CD4-positive, alpha-beta memory T cell (primary cell): ENCODE results near the gene CLPTM1L. TPM values are rescaled to one million over a fixed set of nuclear protein-coding genes. Genes with fewer than 3 reads are reported as not detected.
"Not testable (repeated sequence)": the region's sequence is repeated elsewhere in the genome, so short reads cannot be mapped to it uniquely, and the experiment has no call there.

Experiments used
- CTCF ChIA-PET: fragments of 350-600 bp; sonication (Branson Sonifier 250); formaldehyde crosslinking; loops from one replicate; lab custom pipeline; 2021; ENCODE audit warnings: inconsistent platforms; ENCODE audit not compliant: partially characterized antibody; lab: Charles Lee
- POLR2A ChIA-PET: fragments of 350-600 bp; sonication (Branson Sonifier 250); formaldehyde crosslinking; loops from one replicate; lab custom pipeline; 2021; ENCODE audit not compliant: partially characterized antibody; lab: Charles Lee
- DNase-seq, 5 donors: peaks; one replicate each; pipeline versions ENCODE4 v3.0.0 to v3.0.0-alpha.2; 2020 to 2022; ENCODE audit warnings: mixed read lengths in 1 of 5
- H3K27ac ChIP-seq: one replicate; pipeline ENCODE4 v1.7.0; 2013; ENCODE audit warnings: low read depth, low read length
- H3K27me3 ChIP-seq: 2 replicates; pipeline ENCODE4 v1.7.0; 2013; ENCODE audit warnings: mild to moderate bottlenecking, low read length, moderate library complexity; ENCODE audit not compliant: insufficient read depth
- H3K36me3 ChIP-seq: 2 replicates; pipeline ENCODE4 v1.7.0; 2013; ENCODE audit warnings: mild to moderate bottlenecking, low read length, moderate library complexity; ENCODE audit not compliant: insufficient read depth
- H3K4me1 ChIP-seq: 2 replicates; pipeline ENCODE4 v1.7.0; 2013; ENCODE audit warnings: mild to moderate bottlenecking, low read length, moderate library complexity; ENCODE audit not compliant: insufficient read depth
- H3K4me3 ChIP-seq, 2 donors: one replicate each; pipeline ENCODE4 v1.7.0; 2013; ENCODE audit warnings: low read length in 2 of 2, mild to moderate bottlenecking in 1 of 2
- H3K9me3 ChIP-seq, 2 donors: one replicate each; pipeline ENCODE4 v1.7.0; 2013; ENCODE audit warnings: low read length in 2 of 2, control low read depth in 1 of 2; ENCODE audit not compliant: control insufficient read depth in 1 of 2
- H3K27ac Mint-ChIP-seq, 7 donors: one replicate each; pipeline ENCODE4 v1.8.0; 2020 to 2021; ENCODE audit warnings: mixed read lengths in 7 of 7, mild to moderate bottlenecking in 6 of 7, inconsistent platforms in 3 of 7, moderate library complexity in 3 of 7
- H3K27me3 Mint-ChIP-seq, 2 donors: one replicate each; pipeline ENCODE4 v1.8.0; 2020 to 2021; ENCODE audit warnings: mixed read lengths in 2 of 2
- H3K36me3 Mint-ChIP-seq, 2 donors: one replicate each; pipeline ENCODE4 v1.8.0; 2020 to 2021; ENCODE audit warnings: mixed read lengths in 2 of 2, inconsistent platforms in 1 of 2, mild to moderate bottlenecking in 1 of 2
- H3K4me1 Mint-ChIP-seq, 4 donors: one replicate each; pipeline ENCODE4 v1.8.0; 2020 to 2021; ENCODE audit warnings: mixed read lengths in 4 of 4, mild to moderate bottlenecking in 1 of 4
- H3K4me3 Mint-ChIP-seq, 8 donors: one replicate each; pipeline ENCODE4 v1.8.0; 2020 to 2021; ENCODE audit warnings: mixed read lengths in 8 of 8, mild to moderate bottlenecking in 7 of 8, moderate library complexity in 6 of 8, inconsistent platforms in 3 of 8
- H3K9me3 Mint-ChIP-seq, 8 donors: one replicate each; pipeline ENCODE4 v1.8.0; 2020 to 2021; ENCODE audit warnings: mixed read lengths in 8 of 8, mild to moderate bottlenecking in 5 of 8, inconsistent platforms in 3 of 8, moderate library complexity in 1 of 8
- intact Hi-C: fragments of 100-400 bp; cut with micrococcal nuclease; formaldehyde crosslinking; loops from one replicate; pipeline ENCODE4 v1.15.1; 2023
- polyA plus RNA-seq, 2 donors: library from polyadenylated mRNA; unstranded; fragments of 300-500 nt; fragmentation: Illumina TruSeq; gene quantifications; one replicate each; pipeline ENCODE4 v1.2.3, GENCODE V29; 2021
- total RNA-seq, 2 experiments: library from RNA; stranded (reverse); gene quantifications; one replicate each; pipeline ENCODE4 v1.2.3, GENCODE V29; 2021

CLPTM1L gene
- total and polyA plus RNA-seq, 4 experiments from 2014 or later: 34.1 to 87.4 (median 72.6) TPM

DNA sequence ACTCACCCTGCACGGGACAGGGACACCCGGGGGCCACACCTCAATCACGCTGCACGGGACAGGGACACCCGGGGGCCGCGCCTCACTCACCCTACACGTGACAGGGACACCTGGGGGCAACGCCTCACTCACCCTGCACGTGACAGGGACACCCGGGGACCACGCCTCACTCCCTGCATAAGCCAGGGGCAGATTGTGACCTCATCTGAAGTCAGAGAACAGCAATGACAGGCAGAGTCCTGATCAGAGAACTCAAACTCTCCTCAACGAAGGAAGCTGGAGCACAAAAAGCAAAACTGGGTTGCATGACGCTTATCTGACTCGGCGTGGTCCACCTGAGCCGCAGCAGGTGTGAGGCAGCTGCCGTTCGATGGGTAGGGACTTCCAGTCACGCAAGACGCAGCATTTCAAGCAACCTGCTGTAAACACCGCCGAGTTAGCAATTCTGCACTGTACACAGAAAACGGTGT lies 53.3 kb downstream of the CLPTM1L start:
- no peaks in the 10 kb centered on the region for H3K9me3 ChIP-seq
- CTCF ChIA-PET: no interaction called here

DNA sequence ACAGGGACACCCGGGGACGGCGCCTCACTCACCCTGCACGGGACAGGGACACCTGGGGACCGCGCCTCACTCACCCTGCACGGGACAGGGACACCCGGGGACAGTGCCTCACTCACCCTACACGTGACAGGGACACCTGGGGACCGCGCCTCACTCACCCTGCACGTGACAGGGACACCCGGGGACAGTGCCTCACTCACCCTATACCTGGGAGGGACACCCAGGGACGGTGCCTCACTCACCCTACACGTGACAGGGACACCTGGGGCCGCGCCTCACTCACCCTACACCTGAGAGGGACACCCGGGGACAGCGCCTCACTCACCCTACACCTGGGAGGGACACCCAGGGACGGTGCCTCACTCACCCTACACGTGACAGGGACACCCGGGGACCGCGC lies 53.9 kb downstream of the CLPTM1L start:
- POLR2A ChIA-PET, H3K4me3 Mint-ChIP-seq, intact Hi-C loops, H3K4me3 ChIP-seq, H3K27me3 Mint-ChIP-seq, H3K27ac ChIP-seq, H3K36me3 Mint-ChIP-seq, H3K27ac Mint-ChIP-seq, CTCF ChIA-PET, H3K36me3 ChIP-seq, H3K9me3 Mint-ChIP-seq, H3K9me3 ChIP-seq, H3K4me1 Mint-ChIP-seq, H3K27me3 ChIP-seq: not testable (repeated sequence)
- DNase-seq: peak in 1 of 5 donors; percentile 5
- H3K4me1 ChIP-seq: peaks cover 11% of the 10 kb centered on the region

More for the DNA sequence above, 53.3 kb downstream of the CLPTM1L start:
- intact Hi-C loops: no loop called here
- Mint-ChIP-seq H3K9me3 (no peaks in the 10 kb centered on the region), H3K4me3 (no peak overlapping the region), H3K4me1 (peaks cover 0 to 6% (median 0%) of the 10 kb centered on the region in 4 donors), H3K27ac (no peak overlapping the region), H3K27me3 (peaks cover 1 to 2% of the 10 kb centered on the region in 2 donors), H3K36me3 (peaks cover 0 to 3% of the 10 kb centered on the region in 2 donors)
- Histone ChIP-seq H3K4me1 (peaks cover 11% of the 10 kb centered on the region), H3K27ac (no peak overlapping the region), H3K27me3 (no peaks in the 10 kb centered on the region), H3K36me3 (no peaks in the 10 kb centered on the region), H3K4me3 (no peak overlapping the region)
- POLR2A ChIA-PET: no interaction called here
- DNase-seq: no peak

DNA sequence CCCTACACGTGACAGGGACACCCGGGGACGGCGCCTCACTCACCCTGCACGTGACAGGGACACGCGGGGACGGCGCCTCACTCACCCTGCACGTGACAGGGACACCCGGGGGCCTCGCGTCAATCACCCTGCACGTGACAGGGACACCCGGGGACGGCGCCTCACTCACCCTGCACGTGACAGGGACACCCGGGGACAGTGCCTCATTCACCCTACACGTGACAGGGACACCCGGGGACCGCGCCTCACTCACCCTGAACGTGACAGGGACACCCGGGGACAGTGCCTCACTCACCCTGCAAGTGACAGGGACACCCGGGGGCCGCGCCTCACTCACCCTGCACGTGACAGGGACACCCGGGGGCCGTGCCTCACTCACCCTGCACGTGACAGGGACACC lies 55.3 kb downstream of the CLPTM1L start:
- H3K4me3 Mint-ChIP-seq, intact Hi-C loops, CTCF ChIA-PET, H3K36me3 ChIP-seq, POLR2A ChIA-PET, H3K27ac ChIP-seq, H3K9me3 ChIP-seq, H3K4me1 Mint-ChIP-seq, H3K27me3 Mint-ChIP-seq, H3K9me3 Mint-ChIP-seq, DNase-seq, H3K4me3 ChIP-seq, H3K27me3 ChIP-seq, H3K27ac Mint-ChIP-seq, H3K36me3 Mint-ChIP-seq: not testable (repeated sequence)
- peaks cover 10% of the 10 kb centered on the region for H3K4me1 ChIP-seq

DNA sequence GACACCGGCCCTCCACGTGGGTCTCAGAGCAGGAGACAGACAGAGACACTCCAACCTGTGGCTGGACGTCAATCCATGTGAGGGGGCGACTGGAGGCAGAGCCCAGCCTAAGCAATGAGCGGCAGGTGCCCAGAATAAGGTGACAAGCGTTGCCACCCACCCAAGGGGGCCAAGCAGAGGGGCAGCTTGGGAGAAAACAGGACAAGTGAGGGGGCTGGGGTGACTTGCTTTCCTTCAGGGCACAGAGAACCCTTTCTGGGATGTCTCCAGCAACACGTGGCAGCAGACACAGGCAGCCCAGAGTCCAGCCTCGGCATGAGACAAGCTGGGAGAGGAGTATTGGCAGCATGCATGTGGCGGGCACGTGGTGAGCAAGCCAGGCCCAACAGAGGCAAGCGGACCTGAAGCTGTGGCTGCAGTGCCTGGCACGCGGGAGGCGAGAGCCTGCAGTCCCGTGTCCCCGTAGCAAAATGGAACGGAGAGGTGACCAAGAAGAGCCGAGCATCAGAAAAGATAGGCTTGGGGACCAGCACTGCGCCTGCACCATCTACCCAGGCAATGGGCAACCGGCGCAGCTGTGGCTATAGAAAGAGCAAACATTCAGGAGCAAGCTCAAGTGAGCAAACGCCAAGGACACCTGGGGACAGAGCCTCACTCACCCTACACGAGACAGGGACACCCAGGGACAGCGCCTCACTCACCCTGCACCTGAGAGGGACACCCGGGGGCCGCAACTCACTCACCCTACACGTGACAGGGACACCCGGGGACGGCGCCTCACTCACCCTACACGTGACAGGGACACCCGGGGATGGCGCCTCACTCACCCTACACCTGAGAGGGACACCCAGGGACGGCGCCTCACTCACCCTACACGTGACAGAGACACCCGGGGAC lies 56.2 kb downstream of the CLPTM1L start:
- Histone ChIP-seq H3K27ac (no peak overlapping the region), H3K9me3 (no peaks in the 10 kb centered on the region), H3K4me3 (no peak overlapping the region), H3K36me3 (no peaks in the 10 kb centered on the region), H3K4me1 (peaks cover 2% of the 10 kb centered on the region), H3K27me3 (no peaks in the 10 kb centered on the region)
- H3K4me1 Mint-ChIP-seq: no peaks in the 10 kb centered on the region
- ChIA-PET POLR2A (no interaction called here), CTCF (no interaction called here)
- peaks cover 1 to 2% of the 10 kb centered on the region in 2 donors for H3K27me3 Mint-ChIP-seq
- peaks cover 0 to 3% of the 10 kb centered on the region in 2 donors for H3K36me3 Mint-ChIP-seq
- H3K4me3 Mint-ChIP-seq: no peak overlapping the region
- intact Hi-C loops: no loop called here
- no peak overlapping the region for H3K27ac Mint-ChIP-seq
- no peaks in the 10 kb centered on the region for H3K9me3 Mint-ChIP-seq
- no peak for DNase-seq

DNA sequence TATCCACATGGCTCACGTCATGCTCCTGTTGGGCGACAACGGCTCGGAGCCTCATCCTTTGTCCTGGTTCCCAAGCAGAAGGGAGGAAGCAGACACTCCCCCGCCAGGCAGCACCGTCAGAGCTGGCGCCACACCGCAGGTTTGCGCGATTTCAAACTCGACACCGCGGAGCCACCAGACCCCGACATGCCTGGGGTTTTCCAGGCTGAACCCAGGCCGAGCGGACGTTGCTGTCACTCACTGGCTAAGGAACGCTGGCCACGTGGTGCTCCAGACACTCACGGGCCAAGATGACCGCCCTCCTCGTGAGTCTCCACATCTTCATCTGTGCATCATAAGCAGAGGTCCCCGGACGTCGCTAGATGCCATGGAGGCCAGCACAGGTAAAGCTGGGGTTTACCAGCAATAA lies 59.0 kb downstream of the CLPTM1L start:
- Mint-ChIP-seq H3K4me1 (no peaks in the 10 kb centered on the region), H3K27ac (peak overlapping the region in 1 of 7 donors; percentile 53), H3K36me3 (peaks cover 0 to 3% of the 10 kb centered on the region in 2 donors), H3K4me3 (no peak overlapping the region), H3K9me3 (no peaks in the 10 kb centered on the region), H3K27me3 (peaks cover 1 to 2% of the 10 kb centered on the region in 2 donors)
- no peaks in the 10 kb centered on the region for H3K36me3 ChIP-seq
- H3K4me3 ChIP-seq: no peak overlapping the region
- no peaks in the 10 kb centered on the region for H3K27me3 ChIP-seq
- intact Hi-C loops: no loop called here
- CTCF ChIA-PET: interaction anchor here (0.7 kb wide), 1 partner anchor 504 kb away, joined by 3 read pairs; no protein-coding TSS in a partner anchor
- no peak for DNase-seq
- H3K9me3 ChIP-seq: no peaks in the 10 kb centered on the region
- POLR2A ChIA-PET: no interaction called here
- H3K27ac ChIP-seq: no peak overlapping the region
- H3K4me1 ChIP-seq: no peaks in the 10 kb centered on the region

DNA sequence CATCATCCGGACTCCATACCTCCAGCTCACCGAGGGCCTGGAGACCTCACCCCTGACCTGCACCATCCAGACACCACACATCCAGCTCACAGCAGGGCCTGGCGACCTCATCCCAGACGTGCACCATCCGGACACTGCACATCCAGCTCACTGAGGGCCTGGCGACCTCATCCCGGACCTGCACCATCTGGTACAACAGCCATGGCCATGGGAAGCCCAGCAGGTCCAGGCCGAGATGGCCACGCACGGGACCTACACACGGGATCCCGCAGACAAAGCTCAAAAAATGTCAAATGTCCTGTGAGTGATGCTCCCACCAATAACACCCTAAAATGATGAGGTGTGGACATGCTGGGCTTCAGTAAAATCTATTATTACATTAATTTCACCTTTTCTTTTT lies 59.8 kb downstream of the CLPTM1L start:
- Mint-ChIP-seq H3K27me3 (peaks cover 1 to 2% of the 10 kb centered on the region in 2 donors), H3K4me1 (no peaks in the 10 kb centered on the region), H3K4me3 (no peak overlapping the region), H3K27ac (no peak overlapping the region), H3K9me3 (no peaks in the 10 kb centered on the region), H3K36me3 (peaks cover 0 to 3% of the 10 kb centered on the region in 2 donors)
- Histone ChIP-seq H3K4me1 (no peaks in the 10 kb centered on the region), H3K27me3 (no peaks in the 10 kb centered on the region), H3K9me3 (no peaks in the 10 kb centered on the region), H3K36me3 (no peaks in the 10 kb centered on the region), H3K4me3 (no peak overlapping the region), H3K27ac (no peak overlapping the region)
- ChIA-PET POLR2A (no interaction called here), CTCF (interaction anchor here (0.7 kb wide), 1 partner anchor 505 kb away, joined by 3 read pairs; no protein-coding TSS in a partner anchor)
- intact Hi-C loops: no loop called here
- no peak for DNase-seq

DNA sequence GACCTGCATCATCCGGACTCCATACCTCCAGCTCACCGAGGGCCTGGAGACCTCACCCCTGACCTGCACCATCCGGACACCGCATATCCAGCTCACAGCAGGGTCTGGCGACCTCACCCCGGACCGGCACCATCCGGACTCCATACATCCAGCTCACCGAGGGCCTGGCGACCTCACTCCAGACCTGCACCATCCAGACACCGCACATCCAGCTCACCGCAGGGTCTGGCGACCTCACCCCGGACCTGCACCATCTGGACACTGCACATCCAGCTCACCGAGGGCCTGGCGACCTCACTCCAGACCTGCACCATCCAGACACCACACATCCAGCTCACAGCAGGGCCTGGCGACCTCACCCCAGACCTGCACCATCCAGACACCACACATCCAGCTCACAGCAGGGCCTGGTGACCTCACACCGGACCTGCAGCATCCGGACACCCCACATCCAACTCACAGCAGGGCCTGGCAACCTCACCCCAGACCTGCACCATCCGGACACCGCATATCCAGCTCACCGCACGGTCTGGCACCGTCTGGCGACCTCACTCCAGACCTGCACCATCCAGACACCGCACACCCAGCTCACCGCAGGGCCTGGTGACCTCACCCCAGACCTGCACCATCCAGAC lies 60.4 kb downstream of the CLPTM1L start:
- H3K4me1 ChIP-seq, DNase-seq, H3K9me3 Mint-ChIP-seq, H3K36me3 Mint-ChIP-seq, H3K4me1 Mint-ChIP-seq, H3K27me3 Mint-ChIP-seq, H3K27ac Mint-ChIP-seq, H3K4me3 Mint-ChIP-seq, H3K27ac ChIP-seq, H3K4me3 ChIP-seq, H3K9me3 ChIP-seq, H3K27me3 ChIP-seq, H3K36me3 ChIP-seq, intact Hi-C loops: not testable (repeated sequence)
- CTCF ChIA-PET: interaction anchor here (1.1 kb wide), 1 partner anchor 21 kb away, joined by 3 read pairs; no protein-coding TSS in a partner anchor
- POLR2A ChIA-PET: interaction anchor here (0.7 kb wide), 1 partner anchor 338 kb away, joined by 3 read pairs; no protein-coding TSS in a partner anchor
